Measurements from ENCODE around the gene STXBP6.

- TF ChIP-seq CTCF (conservative IDR thresholded peaks at IDR 0.05; ENCODE audit: low read depth, low read length) (no peak), EZH2 (IDR thresholded peaks at IDR 0.05; ENCODE audit: borderline replicate concordance, low read depth, low read length, poor library complexity, severe bottlenecking) (no peak)
These were observed 58.7 kb downstream of the STXBP6 start for GRCh38 chr14:24991288-24991687.
